Keratinocyte (primary cell): Measurements from ENCODE around the gene ADGRG4. TPM values are rescaled to one million over a fixed set of nuclear protein-coding genes. Genes with fewer than 3 reads are reported as not detected.

ENCODE experiments used
- DNase-seq: peaks from one replicate; pipeline ENCODE4 v3.0.0-alpha.2; 2011; ENCODE audit warnings: low read depth, missing footprints, low spot score
- FAIRE-seq: peaks from 2 replicates; lab custom pipeline; 2011; peaks lifted over from hg19 to GRCh38; lab: Jason Lieb, UNC
- H2AFZ ChIP-seq: 2 replicates; pipeline ENCODE4 v1.6.0; 2012; ENCODE audit warnings: low read length, control low read depth, inconsistent platforms; ENCODE audit not compliant: control insufficient read depth
- H3K27ac ChIP-seq: 2 replicates; pipeline ENCODE4 v1.5.1; 2011; ENCODE audit warnings: low read length; ENCODE audit not compliant: control insufficient read depth, insufficient read depth
- H3K27me3 ChIP-seq: 3 replicates; pipeline ENCODE4 v1.6.0; 2011; ENCODE audit warnings: low read length; ENCODE audit not compliant: control insufficient read depth, insufficient read depth; ENCODE audit errors: extremely low read depth
- H3K36me3 ChIP-seq, 2 experiments: 2 replicates in 1 of 2; 3 replicates in 1 of 2; pipeline ENCODE4 v1.5.1; 2011; ENCODE audit warnings: low read length in 2 of 2, mild to moderate bottlenecking in 1 of 2; ENCODE audit not compliant: control insufficient read depth in 2 of 2, insufficient read depth in 2 of 2; ENCODE audit errors: extremely low read depth in 1 of 2
- H3K4me1 ChIP-seq: 3 replicates; pipeline ENCODE4 v1.5.1; 2011; ENCODE audit warnings: low read length; ENCODE audit not compliant: control insufficient read depth, insufficient read depth; ENCODE audit errors: extremely low read depth
- H3K4me2 ChIP-seq: 3 replicates; pipeline ENCODE4 v1.6.0; 2011; ENCODE audit warnings: low read depth, low read length; ENCODE audit not compliant: control insufficient read depth, insufficient read depth; ENCODE audit errors: extremely low read depth
- H3K4me3 ChIP-seq, 3 experiments: fragments of 200-600 bp in 1 of 3; sonication (generic) in 1 of 3; 2 replicates in 2 of 3; 3 replicates in 1 of 3; pipeline ENCODE4 v1.5.1; 2011 to 2016; ENCODE audit warnings: low read length in 3 of 3, mild to moderate bottlenecking in 3 of 3, control low read depth in 2 of 3, inconsistent platforms in 1 of 3, low read depth in 1 of 3, mixed read lengths in 1 of 3, mixed run types in 1 of 3, moderate library complexity in 1 of 3; ENCODE audit not compliant: control insufficient read depth in 2 of 3, insufficient read depth in 2 of 3; ENCODE audit errors: extremely low read depth in 1 of 3
- H3K79me2 ChIP-seq: 2 replicates; pipeline ENCODE4 v1.6.0; 2012; ENCODE audit warnings: low read length; ENCODE audit not compliant: control insufficient read depth, insufficient read depth
- H3K9ac ChIP-seq: 3 replicates; pipeline ENCODE4 v1.6.0; 2011; ENCODE audit warnings: low read length; ENCODE audit not compliant: control insufficient read depth, insufficient read depth; ENCODE audit errors: extremely low read depth
- H3K9me1 ChIP-seq: 3 replicates; pipeline ENCODE4 v1.6.0; 2011; ENCODE audit warnings: low read length; ENCODE audit not compliant: control insufficient read depth, insufficient read depth; ENCODE audit errors: extremely low read depth
- H3K9me3 ChIP-seq: 2 replicates; pipeline ENCODE4 v1.5.1; 2012; ENCODE audit warnings: low read depth, low read length; ENCODE audit not compliant: control insufficient read depth
- H4K20me1 ChIP-seq: 3 replicates; pipeline ENCODE4 v1.6.0; 2011; ENCODE audit warnings: low read length; ENCODE audit not compliant: control insufficient read depth, insufficient read depth; ENCODE audit errors: extremely low read depth
- CTCF ChIP-seq, 3 experiments: IDR thresholded peaks in 1 of 3; conservative IDR thresholded peaks in 1 of 3; optimal IDR thresholded peaks in 1 of 3; 2 replicates in 2 of 3; 3 replicates in 1 of 3; pipeline versions ENCODE3 to v1.5.1; 2011; ENCODE audit warnings: low read length in 3 of 3, mild to moderate bottlenecking in 3 of 3, moderate library complexity in 2 of 3, control low read depth in 1 of 3, inconsistent platforms in 1 of 3; ENCODE audit not compliant: insufficient read depth in 2 of 3; ENCODE audit errors: extremely low read depth in 1 of 3
- EZH2 ChIP-seq: IDR thresholded peaks from one replicate; pipeline ENCODE4 v1.6.1; 2012; ENCODE audit warnings: inconsistent platforms, mild to moderate bottlenecking, low read length, moderate library complexity
- dilution Hi-C: fragments of 300-500 bp; cut with MboI; formaldehyde crosslinking; loops from one replicate; pipeline ENCODE4 v1.7.0; 2020; ENCODE audit warnings: low sequenced_read_pairs; ENCODE audit not compliant: extremely low pct_ligation_motif_present
- polyA plus RNA-seq, 5 experiments: library from polyadenylated mRNA; depleted of rRNA in 3 of 5; stranded (reverse) in 3 of 5; stranded (forward) in 1 of 5; unstranded in 1 of 5; fragments of >200 nt; gene quantifications; 1 replicate in 1 of 5; 2 replicates in 3 of 5; 3 replicates in 1 of 5; pipeline versions ENCODE4 v1.2.1 to v1.2.3, GENCODE V29; 2011 to 2012; ENCODE audit warnings: missing spikeins in 2 of 5, low read depth in 1 of 5, low replicate concordance in 1 of 5

The ADGRG4 gene
- polyA plus RNA-seq, 1 donor (not counting 4 experiments of a cell fraction or from before 2014, with no cell fraction given): not detected

GRCh38 chrX:136260776-136261175, 40.0 kb upstream of the ADGRG4 start:
- Histone ChIP-seq H3K36me3 (no peaks in the 10 kb centered on the region), H3K9ac (no peak overlapping the region), H3K4me2 (no peak overlapping the region), H3K27ac (no peak overlapping the region), H4K20me1 (no peaks in the 10 kb centered on the region), H3K4me3 (no peak overlapping the region), H3K9me3 (no peaks in the 10 kb centered on the region), H3K27me3 (no peaks in the 10 kb centered on the region), H2AFZ (no peak overlapping the region), H3K9me1 (no peaks in the 10 kb centered on the region), H3K4me1 (peaks cover 14% of the 10 kb centered on the region), H3K79me2 (no peaks in the 10 kb centered on the region)
- dilution Hi-C loops: no loop called here
- TF ChIP-seq EZH2 (no peak), CTCF (optimal IDR thresholded peaks at IDR 0.05 in 1 of 3, IDR thresholded peaks at IDR 0.05 in 1 of 3, conservative IDR thresholded peaks at IDR 0.05 in 1 of 3; ENCODE audit: extremely low read depth in 1 of 3, insufficient read depth in 2 of 3, low read length in 3 of 3) (no peak)
- FAIRE-seq: no peak
- no peak for DNase-seq

DNA sequence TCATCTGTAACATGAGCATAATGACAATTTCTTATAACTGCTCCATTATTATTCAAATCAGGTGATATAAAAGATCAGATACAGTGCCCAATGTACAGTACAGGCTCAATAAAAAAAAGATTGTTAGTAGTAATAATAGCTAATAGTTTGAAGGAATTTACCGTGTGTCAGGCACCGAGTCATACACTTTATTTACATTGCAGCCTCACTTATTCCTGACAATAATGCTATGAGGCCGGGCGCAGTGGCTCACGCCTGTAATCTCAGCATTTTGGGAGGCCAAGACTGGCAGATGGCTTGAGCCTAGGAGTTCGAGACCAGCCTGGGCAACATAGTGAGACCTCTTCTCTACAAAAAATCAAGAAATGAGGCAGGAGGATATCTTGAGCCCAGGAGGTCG, 39.4 kb upstream of the ADGRG4 start:
- Histone ChIP-seq H3K36me3 (no peaks in the 10 kb centered on the region), H4K20me1 (no peaks in the 10 kb centered on the region)
- FAIRE-seq: no peak

More for the DNA sequence above, 39.4 kb upstream of the ADGRG4 start:
- H3K27me3 ChIP-seq: no peaks in the 10 kb centered on the region
- no peak overlapping the region for H3K27ac ChIP-seq
- DNase-seq: no peak
- H3K4me1 ChIP-seq: peaks cover 14% of the 10 kb centered on the region
- no peak overlapping the region for H3K4me2 ChIP-seq
- H3K79me2 ChIP-seq: no peaks in the 10 kb centered on the region
- TF ChIP-seq EZH2: no peak
- TF ChIP-seq CTCF (optimal IDR thresholded peaks at IDR 0.05 in 1 of 3, IDR thresholded peaks at IDR 0.05 in 1 of 3, conservative IDR thresholded peaks at IDR 0.05 in 1 of 3; ENCODE audit: extremely low read depth in 1 of 3, insufficient read depth in 2 of 3, low read length in 3 of 3): no peak
- no peak overlapping the region for H3K9ac ChIP-seq
- no peaks in the 10 kb centered on the region for H3K9me3 ChIP-seq
- no peak overlapping the region for H2AFZ ChIP-seq
- dilution Hi-C loops: no loop called here
- H3K4me3 ChIP-seq: no peak overlapping the region
- H3K9me1 ChIP-seq: no peaks in the 10 kb centered on the region
